SK-N-SH (cell line): ENCODE measurements around the gene ARHGAP44. TPM values are rescaled to one million over a fixed set of nuclear protein-coding genes. Genes with fewer than 3 reads are reported as not detected.

Experiments used
- CTCF ChIA-PET: fragments of 300-600, 350-600 bp; formaldehyde crosslinking; extraction: SDS; loops from one replicate; lab custom pipeline; 2021; lab: Yijun Ruan, JAX
- POLR2A ChIA-PET: fragments of 350-600 bp; sonication (Branson Sonifier 250); formaldehyde crosslinking; extraction: SDS; loops from one replicate; lab custom pipeline; 2020; ENCODE audit warnings: antibody characterized with exemption, inconsistent platforms; lab: Yijun Ruan, JAX
- DNase-seq: peaks from one replicate; pipeline ENCODE4 v3.0.0; 2012
- H2AFZ ChIP-seq: fragments of 200-600 bp; sonication (generic); 2 replicates; pipeline ENCODE4 v1.8.1; 2016; ENCODE audit warnings: antibody characterized with exemption, mild to moderate bottlenecking, low read depth
- H3F3A ChIP-seq: fragments of 200-600 bp; sonication (generic); replicated peaks from 2 replicates; pipeline ENCODE3; 2016; ENCODE audit warnings: antibody characterized with exemption, mild to moderate bottlenecking; ENCODE audit not compliant: insufficient read depth
- H3K27ac ChIP-seq, 2 experiments: fragments of 200-500 bp in 1 of 2; fragments of 200-600 bp in 1 of 2; sonication (Bioruptor generic) in 1 of 2; sonication (generic), shearing (Covaris generic) in 1 of 2; 2 replicates each; pipeline versions ENCODE4 v1.5.1 to v1.6.1; 2014 to 2016; ENCODE audit warnings: low read depth in 2 of 2, inconsistent platforms in 1 of 2, low read length in 1 of 2, mild to moderate bottlenecking in 1 of 2, mixed read lengths in 1 of 2
- H3K27me3 ChIP-seq: fragments of 200-600 bp; sonication (generic), shearing (Covaris generic); 2 replicates; pipeline ENCODE4 v1.6.1; 2016; ENCODE audit warnings: mixed run types; ENCODE audit not compliant: insufficient read depth
- H3K36me3 ChIP-seq, 2 experiments: fragments of 200-500 bp in 1 of 2; fragments of 200-600 bp in 1 of 2; sonication (Bioruptor generic) in 1 of 2; sonication (generic) in 1 of 2; replicated peaks in 1 of 2; 2 replicates each; pipeline versions ENCODE3 to v1.5.1; 2014 to 2016; ENCODE audit warnings: low read length in 1 of 2, mild to moderate bottlenecking in 1 of 2; ENCODE audit not compliant: insufficient read depth in 2 of 2, control insufficient read depth in 1 of 2
- H3K4me1 ChIP-seq, 2 experiments: fragments of 200-500 bp in 1 of 2; fragments of 200-600 bp in 1 of 2; sonication (Bioruptor generic) in 1 of 2; sonication (generic), shearing (Covaris generic) in 1 of 2; 2 replicates each; pipeline versions ENCODE4 v1.5.1 to v1.6.1; 2014 to 2016; ENCODE audit warnings: low read depth in 1 of 2, low read length in 1 of 2, mixed run types in 1 of 2; ENCODE audit not compliant: insufficient read depth in 2 of 2, control insufficient read depth in 1 of 2
- H3K4me2 ChIP-seq: fragments of 200-600 bp; sonication (generic), shearing (Covaris generic); 2 replicates; pipeline ENCODE4 v1.6.1; 2017; ENCODE audit warnings: mixed run types
- H3K4me3 ChIP-seq, 2 experiments: fragments of 200-500 bp in 1 of 2; fragments of 200-600 bp in 1 of 2; sonication (Bioruptor generic) in 1 of 2; sonication (generic), shearing (Covaris generic) in 1 of 2; 2 replicates each; pipeline versions ENCODE4 v1.5.1 to v1.8.1; 2014 to 2016; ENCODE audit warnings: low read depth in 2 of 2, inconsistent platforms in 1 of 2, low read length in 1 of 2, mild to moderate bottlenecking in 1 of 2, mixed read lengths in 1 of 2, moderate library complexity in 1 of 2
- H3K79me2 ChIP-seq: fragments of 200-600 bp; sonication (generic); 2 replicates; pipeline ENCODE4 v1.8.1; 2017; ENCODE audit warnings: mild to moderate bottlenecking; ENCODE audit not compliant: insufficient read depth
- H3K9ac ChIP-seq: fragments of 200-600 bp; sonication (generic); 2 replicates; pipeline ENCODE4 v1.6.1; 2017; ENCODE audit warnings: mixed run types
- H3K9me2 ChIP-seq: fragments of 200-600 bp; sonication (generic); 2 replicates; pipeline ENCODE4 v1.6.1; 2017; ENCODE audit warnings: mixed run types
- H3K9me3 ChIP-seq: fragments of 200-600 bp; sonication (generic); 2 replicates; pipeline ENCODE4 v1.6.1; 2017; ENCODE audit warnings: mixed run types, mild to moderate bottlenecking, moderate library complexity
- H4K20me1 ChIP-seq: fragments of 200-600 bp; sonication (generic); 2 replicates; pipeline ENCODE4 v1.6.1; 2017; ENCODE audit warnings: mild to moderate bottlenecking, mixed run types; ENCODE audit not compliant: insufficient read depth
- CHD2 ChIP-seq: fragments of 150-350 bp; IDR thresholded peaks from 2 replicates; pipeline ENCODE4 v1.6.1; 2018; ENCODE audit warnings: low read length; ENCODE audit not compliant: partially characterized antibody
- ELF1 ChIP-seq: IDR thresholded peaks from 2 replicates; pipeline ENCODE4 v1.4.0; 2012
- EZH2phosphoT487 ChIP-seq: fragments of 200-600 bp; sonication (generic); IDR thresholded peaks from 2 replicates; pipeline ENCODE4 v1.6.1; 2017; ENCODE audit warnings: low read depth, mixed run types, mild to moderate bottlenecking, antibody characterized with exemption, moderate library complexity, borderline replicate concordance
- FOXJ3 ChIP-seq: sonication (generic); formaldehyde crosslinking; IDR thresholded peaks from 2 replicates; pipeline ENCODE4 v1.5.1; 2020; ENCODE audit warnings: mild to moderate bottlenecking, missing genetic modification reagents
- GATA2 ChIP-seq: sonication (generic); formaldehyde crosslinking; IDR thresholded peaks from 2 replicates; pipeline ENCODE4 v1.5.0; 2020; ENCODE audit warnings: mild to moderate bottlenecking, missing genetic modification reagents
- IRF3 ChIP-seq: fragments of 150-350 bp; IDR thresholded peaks from 2 replicates; pipeline ENCODE4 v1.6.1; 2016; ENCODE audit warnings: mild to moderate bottlenecking, low read depth, low read length
- MEF2A ChIP-seq: IDR thresholded peaks from 2 replicates; pipeline ENCODE4 v1.4.0; 2012; ENCODE audit warnings: low read depth, borderline replicate concordance
- NFIC ChIP-seq: IDR thresholded peaks from 2 replicates; pipeline ENCODE4 v1.4.0; 2012; ENCODE audit warnings: borderline replicate concordance
- NRF1 ChIP-seq: IDR thresholded peaks from 2 replicates; pipeline ENCODE4 v1.6.1; 2012; ENCODE audit warnings: low read depth, mild to moderate bottlenecking, low read length
- PBX3 ChIP-seq: IDR thresholded peaks from 2 replicates; pipeline ENCODE4; 2012
- RAD21 ChIP-seq: IDR thresholded peaks from 2 replicates; pipeline ENCODE4 v1.6.1; 2012; ENCODE audit warnings: mild to moderate bottlenecking, low read length
- RCOR1 ChIP-seq: fragments of 150-350 bp; IDR thresholded peaks from 2 replicates; pipeline ENCODE4 v1.6.1; 2017; ENCODE audit warnings: antibody characterized with exemption, low read length
- REST ChIP-seq: IDR thresholded peaks from 2 replicates; pipeline ENCODE4 v1.6.1; 2012; ENCODE audit warnings: mild to moderate bottlenecking, low read depth, low read length, moderate library complexity
- SIN3A ChIP-seq: IDR thresholded peaks from 2 replicates; pipeline ENCODE4 v1.6.1; 2012; ENCODE audit warnings: low read depth, mild to moderate bottlenecking, low read length, moderate library complexity, borderline replicate concordance
- TCF12 ChIP-seq: IDR thresholded peaks from 2 replicates; pipeline ENCODE4 v1.4.0; 2012
- USF1 ChIP-seq: IDR thresholded peaks from 2 replicates; pipeline ENCODE4 v1.4.0; 2012; ENCODE audit warnings: low read depth, borderline replicate concordance
- USF2 ChIP-seq: fragments of 150-350 bp; IDR thresholded peaks from 2 replicates; pipeline ENCODE4 v1.6.1; 2017; ENCODE audit warnings: antibody characterized with exemption, low read length, low read depth, borderline replicate concordance
- YY1 ChIP-seq: IDR thresholded peaks from 2 replicates; pipeline ENCODE4 v1.4.0; 2012; ENCODE audit warnings: low read depth, mild to moderate bottlenecking
- ZBTB33 ChIP-seq: IDR thresholded peaks from 2 replicates; pipeline ENCODE4 v1.4.0; 2012; ENCODE audit warnings: low read depth, borderline replicate concordance
- WGBS: methylation state at CpG from one replicate; pipeline ENCODE4 v1.1.6; 2017; ENCODE audit warnings: low lambda C conversion rate; 5-methylcytosine and 5-hydroxymethylcytosine counted together
- polyA plus RNA-seq, 3 experiments: library from polyadenylated mRNA; depleted of rRNA; stranded (reverse); fragments of >200 nt; gene quantifications; 2 replicates each; pipeline ENCODE4 v1.2.3, GENCODE V29; 2012
- TF ChIP-seq, protein P1 (sequence below): fragments of 200-600 bp; sonication (generic); IDR thresholded peaks from 2 replicates; pipeline ENCODE4 v1.6.1; 2017; ENCODE audit warnings: antibody characterized with exemption, mild to moderate bottlenecking, moderate library complexity

ARHGAP44 gene
- polyA plus RNA-seq, 1 of the 3 experiments (the other 2 are of a cell fraction), result 0.28 TPM

- Histone ChIP-seq H3K4me1 (no peaks in the 10 kb centered on the region), H3K4me3 (no peak overlapping the region), H3K27me3 (no peaks in the 10 kb centered on the region), H3K36me3 (peaks cover 11 to 92% of the 10 kb centered on the region in 2 experiments), H3K27ac (no peak overlapping the region), H3K9me3 (no peaks in the 10 kb centered on the region), H3K79me2 (no peaks in the 10 kb centered on the region), H4K20me1 (no peaks in the 10 kb centered on the region), H3K9me2 (no peaks in the 10 kb centered on the region), H2AFZ (no peak overlapping the region), H3K4me2 (no peak overlapping the region), H3K9ac (no peak overlapping the region), H3F3A (no peaks in the 10 kb centered on the region)
- WGBS, result 95% methylated on average over 9 of the region's 11 CpGs
- ChIA-PET POLR2A (no interaction called here), CTCF (interaction anchor here (0.6 to 1.0 kb wide), 2 partner anchors 8 to 29 kb away, joined by 3 read pairs; no protein-coding TSS in a partner anchor)
- TF ChIP-seq NFIC, result no peak
- no peak for TF ChIP-seq NRF1
- no peak for TF ChIP-seq USF2
- no peak for TF ChIP-seq REST
- no peak for TF ChIP-seq GATA2 (CRISPR knock-in tag)
- TF ChIP-seq RCOR1, result no peak
- TF ChIP-seq TCF12, result no peak
- no peak for TF ChIP-seq ELF1
- no peak for TF ChIP-seq PBX3
- TF ChIP-seq YY1, result no peak
- no peak for TF ChIP-seq CHD2
- TF ChIP-seq IRF3, result no peak
- no peak for TF ChIP-seq FOXJ3 (CRISPR knock-in tag)
- TF ChIP-seq, protein P1, sequence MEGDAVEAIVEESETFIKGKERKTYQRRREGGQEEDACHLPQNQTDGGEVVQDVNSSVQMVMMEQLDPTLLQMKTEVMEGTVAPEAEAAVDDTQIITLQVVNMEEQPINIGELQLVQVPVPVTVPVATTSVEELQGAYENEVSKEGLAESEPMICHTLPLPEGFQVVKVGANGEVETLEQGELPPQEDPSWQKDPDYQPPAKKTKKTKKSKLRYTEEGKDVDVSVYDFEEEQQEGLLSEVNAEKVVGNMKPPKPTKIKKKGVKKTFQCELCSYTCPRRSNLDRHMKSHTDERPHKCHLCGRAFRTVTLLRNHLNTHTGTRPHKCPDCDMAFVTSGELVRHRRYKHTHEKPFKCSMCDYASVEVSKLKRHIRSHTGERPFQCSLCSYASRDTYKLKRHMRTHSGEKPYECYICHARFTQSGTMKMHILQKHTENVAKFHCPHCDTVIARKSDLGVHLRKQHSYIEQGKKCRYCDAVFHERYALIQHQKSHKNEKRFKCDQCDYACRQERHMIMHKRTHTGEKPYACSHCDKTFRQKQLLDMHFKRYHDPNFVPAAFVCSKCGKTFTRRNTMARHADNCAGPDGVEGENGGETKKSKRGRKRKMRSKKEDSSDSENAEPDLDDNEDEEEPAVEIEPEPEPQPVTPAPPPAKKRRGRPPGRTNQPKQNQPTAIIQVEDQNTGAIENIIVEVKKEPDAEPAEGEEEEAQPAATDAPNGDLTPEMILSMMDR, result no peak
- TF ChIP-seq RAD21, result no peak
- no peak for TF ChIP-seq MEF2A
- TF ChIP-seq ZBTB33, result no peak
- no peak for TF ChIP-seq USF1
- no peak for TF ChIP-seq EZH2phosphoT487
- no peak for TF ChIP-seq SIN3A
- no peak for DNase-seq
Measured at GRCh38 chr17:12995106-12995895, 206.0 kb downstream of the ARHGAP44 start.
